Smooth muscle cell (in vitro differentiated cells): ENCODE measurements around the gene FXYD2. TPM values are rescaled to one million over a fixed set of nuclear protein-coding genes. Genes with fewer than 3 reads are reported as not detected.

Experiments used
- DNase-seq: peaks from one replicate; lab custom pipeline; 2025; ENCODE audit not compliant: unreplicated experiment; lab: John Stamatoyannopoulos, UW
- H2AFZ ChIP-seq: fragments of 200-600 bp; sonication (generic); 2 replicates; pipeline ENCODE4 v1.6.0; 2016; ENCODE audit warnings: antibody characterized with exemption, low read depth, mild to moderate bottlenecking
- H3F3A ChIP-seq: fragments of 200-600 bp; sonication (generic); 2 replicates; pipeline ENCODE4 v1.6.0; 2017; ENCODE audit warnings: antibody characterized with exemption, low read depth
- H3K27ac ChIP-seq: fragments of 200-600 bp; sonication (generic); 2 replicates; pipeline ENCODE4 v1.5.1; 2016; ENCODE audit warnings: low read depth, mild to moderate bottlenecking
- H3K27me3 ChIP-seq: fragments of 200-600 bp; sonication (generic); 2 replicates; pipeline ENCODE4 v1.6.1; 2016; ENCODE audit warnings: low read depth, mild to moderate bottlenecking
- H3K36me3 ChIP-seq: fragments of 200-600 bp; sonication (generic); 2 replicates; pipeline ENCODE4 v1.5.1; 2016; ENCODE audit warnings: low read depth
- H3K4me1 ChIP-seq: fragments of 200-600 bp; sonication (generic); 2 replicates; pipeline ENCODE4 v1.5.1; 2016; ENCODE audit warnings: low read depth
- H3K4me2 ChIP-seq: fragments of 200-600 bp; sonication (generic); 2 replicates; pipeline ENCODE4 v1.6.0; 2016; ENCODE audit warnings: mild to moderate bottlenecking
- H3K4me3 ChIP-seq: fragments of 200-600 bp; sonication (generic); 2 replicates; pipeline ENCODE4 v1.5.1; 2016; ENCODE audit warnings: mild to moderate bottlenecking
- H3K79me2 ChIP-seq: fragments of 200-600 bp; sonication (generic); 2 replicates; pipeline ENCODE4 v1.6.0; 2016; ENCODE audit warnings: low read depth, mild to moderate bottlenecking
- H3K9ac ChIP-seq: fragments of 200-600 bp; sonication (generic); 2 replicates; pipeline ENCODE4 v1.6.0; 2016; ENCODE audit warnings: low read depth
- H3K9me3 ChIP-seq: fragments of 200-600 bp; sonication (generic); replicated peaks from 2 replicates; pipeline ENCODE4 v1.5.1; 2016; ENCODE audit warnings: low read depth
- H4K20me1 ChIP-seq: fragments of 200-600 bp; sonication (generic); 2 replicates; pipeline ENCODE4 v1.6.0; 2016; ENCODE audit warnings: low read depth
- WGBS: methylation state at CpG from one replicate; pipeline ENCODE4 v1.1.7; 2016; ENCODE audit warnings: low lambda C conversion rate; 5-methylcytosine and 5-hydroxymethylcytosine counted together
- polyA plus RNA-seq: library from polyadenylated mRNA; unstranded; fragments of >200 nt; fragmentation: Nextera tagmentation; extraction: Ambion mirVana; gene quantifications from 2 replicates; pipeline ENCODE4 v1.2.1, GENCODE V29; 2016
- total RNA-seq: library from RNA; depleted of rRNA; stranded (reverse); fragments of >200 nt; gene quantifications from 2 replicates; pipeline ENCODE4 v1.2.3, GENCODE V29; 2014
- TF ChIP-seq, protein P1 (sequence below): fragments of 200-600 bp; sonication (generic); IDR thresholded peaks from 2 replicates; pipeline ENCODE4 v1.5.1; 2017; ENCODE audit warnings: borderline replicate concordance, mild to moderate bottlenecking, antibody characterized with exemption; ENCODE audit not compliant: insufficient read depth, poor library complexity, severe bottlenecking

FXYD2 gene
- total and polyA plus RNA-seq, 2 experiments from 2014 or later, result 1.00 TPM; not detected in 1

- Histone ChIP-seq H3K4me2 (no peak overlapping the region), H3K4me3 (no peak overlapping the region), H3K27ac (no peak overlapping the region), H3F3A (no peaks in the 10 kb centered on the region), H2AFZ (no peak overlapping the region), H3K79me2 (no peaks in the 10 kb centered on the region), H3K9ac (no peak overlapping the region), H3K27me3 (no peaks in the 10 kb centered on the region), H3K9me3 (no peaks in the 10 kb centered on the region), H4K20me1 (no peaks in the 10 kb centered on the region), H3K4me1 (peaks cover 13% of the 10 kb centered on the region), H3K36me3 (peaks cover 5% of the 10 kb centered on the region)
- TF ChIP-seq, protein P1, sequence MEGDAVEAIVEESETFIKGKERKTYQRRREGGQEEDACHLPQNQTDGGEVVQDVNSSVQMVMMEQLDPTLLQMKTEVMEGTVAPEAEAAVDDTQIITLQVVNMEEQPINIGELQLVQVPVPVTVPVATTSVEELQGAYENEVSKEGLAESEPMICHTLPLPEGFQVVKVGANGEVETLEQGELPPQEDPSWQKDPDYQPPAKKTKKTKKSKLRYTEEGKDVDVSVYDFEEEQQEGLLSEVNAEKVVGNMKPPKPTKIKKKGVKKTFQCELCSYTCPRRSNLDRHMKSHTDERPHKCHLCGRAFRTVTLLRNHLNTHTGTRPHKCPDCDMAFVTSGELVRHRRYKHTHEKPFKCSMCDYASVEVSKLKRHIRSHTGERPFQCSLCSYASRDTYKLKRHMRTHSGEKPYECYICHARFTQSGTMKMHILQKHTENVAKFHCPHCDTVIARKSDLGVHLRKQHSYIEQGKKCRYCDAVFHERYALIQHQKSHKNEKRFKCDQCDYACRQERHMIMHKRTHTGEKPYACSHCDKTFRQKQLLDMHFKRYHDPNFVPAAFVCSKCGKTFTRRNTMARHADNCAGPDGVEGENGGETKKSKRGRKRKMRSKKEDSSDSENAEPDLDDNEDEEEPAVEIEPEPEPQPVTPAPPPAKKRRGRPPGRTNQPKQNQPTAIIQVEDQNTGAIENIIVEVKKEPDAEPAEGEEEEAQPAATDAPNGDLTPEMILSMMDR, result no peak
- no peak for DNase-seq
- WGBS, result 65% methylated on average over 3 of the region's 3 CpGs
These were observed 27.8 kb upstream of the FXYD2 start for GRCh38 chr11:117852309-117852708.

DNA sequence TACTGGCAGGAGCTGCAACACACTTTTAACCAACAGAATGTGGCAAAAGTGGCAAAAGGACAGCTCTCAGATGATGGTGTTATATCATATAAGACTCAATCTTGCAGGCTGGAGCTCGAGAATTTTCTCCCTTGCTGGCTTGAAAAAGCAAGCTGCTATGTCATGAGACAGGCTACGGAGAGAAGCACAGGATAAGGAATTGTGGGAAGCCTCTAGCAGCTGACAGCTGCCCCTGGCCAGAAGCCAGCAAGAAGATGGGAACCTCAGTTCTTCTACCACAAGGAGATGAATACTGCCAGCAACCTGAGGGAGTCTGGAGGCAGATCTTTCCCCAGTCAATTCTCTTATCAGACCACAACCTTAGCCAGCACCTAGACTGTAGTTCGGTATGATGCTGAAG lies 27.3 kb upstream of the FXYD2 start:
- no peaks in the 10 kb centered on the region for H3F3A ChIP-seq
- no peak overlapping the region for H3K9ac ChIP-seq
- H3K27me3 ChIP-seq, result no peaks in the 10 kb centered on the region
- WGBS, result 44% methylated on average over 3 of the region's 3 CpGs
- H3K27ac ChIP-seq, result peak overlapping the region; percentile 44
- DNase-seq, result no peak
- TF ChIP-seq, protein P1, result no peak
- peaks cover 13% of the 10 kb centered on the region for H3K4me1 ChIP-seq
- H3K79me2 ChIP-seq, result no peaks in the 10 kb centered on the region
- peak overlapping the region; percentile 26 for H3K4me2 ChIP-seq
- H3K9me3 ChIP-seq, result no peaks in the 10 kb centered on the region
- H2AFZ ChIP-seq, result no peak overlapping the region
- peaks cover 5% of the 10 kb centered on the region for H3K36me3 ChIP-seq
- no peaks in the 10 kb centered on the region for H4K20me1 ChIP-seq
- no peak overlapping the region for H3K4me3 ChIP-seq

DNA sequence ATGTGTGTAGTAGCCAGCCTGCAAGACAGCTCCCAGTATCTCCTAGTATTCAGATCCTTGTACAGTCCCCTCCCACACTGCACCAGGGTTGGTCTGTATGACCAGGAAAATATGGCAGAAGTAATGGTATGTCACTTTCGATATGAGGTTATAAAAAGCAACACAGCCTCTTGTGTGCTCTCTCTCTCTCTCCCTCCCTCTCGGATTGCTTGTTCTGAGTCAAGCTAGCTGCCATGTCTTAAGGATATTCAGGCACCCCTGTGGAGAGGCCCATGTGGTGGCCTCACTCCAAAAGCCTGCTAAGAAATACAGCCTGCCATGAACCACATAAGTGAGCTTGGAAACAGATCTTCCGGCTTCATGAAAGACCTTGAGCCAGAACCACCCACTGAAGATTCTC lies 26.6 kb upstream of the FXYD2 start:
- Histone ChIP-seq H3K27ac (peak overlapping the region; percentile 44), H3K36me3 (peaks cover 5% of the 10 kb centered on the region), H3K9me3 (no peaks in the 10 kb centered on the region), H3K4me2 (peak overlapping the region; percentile 26), H2AFZ (no peak overlapping the region), H4K20me1 (no peaks in the 10 kb centered on the region), H3K4me3 (peak overlapping the region; percentile 1), H3K79me2 (no peaks in the 10 kb centered on the region), H3F3A (no peaks in the 10 kb centered on the region), H3K27me3 (no peaks in the 10 kb centered on the region), H3K4me1 (peaks cover 13% of the 10 kb centered on the region), H3K9ac (no peak overlapping the region)
- WGBS, result 28% methylated on average over 3 of the region's 3 CpGs
- TF ChIP-seq, protein P1, result no peak
- no peak for DNase-seq

DNA sequence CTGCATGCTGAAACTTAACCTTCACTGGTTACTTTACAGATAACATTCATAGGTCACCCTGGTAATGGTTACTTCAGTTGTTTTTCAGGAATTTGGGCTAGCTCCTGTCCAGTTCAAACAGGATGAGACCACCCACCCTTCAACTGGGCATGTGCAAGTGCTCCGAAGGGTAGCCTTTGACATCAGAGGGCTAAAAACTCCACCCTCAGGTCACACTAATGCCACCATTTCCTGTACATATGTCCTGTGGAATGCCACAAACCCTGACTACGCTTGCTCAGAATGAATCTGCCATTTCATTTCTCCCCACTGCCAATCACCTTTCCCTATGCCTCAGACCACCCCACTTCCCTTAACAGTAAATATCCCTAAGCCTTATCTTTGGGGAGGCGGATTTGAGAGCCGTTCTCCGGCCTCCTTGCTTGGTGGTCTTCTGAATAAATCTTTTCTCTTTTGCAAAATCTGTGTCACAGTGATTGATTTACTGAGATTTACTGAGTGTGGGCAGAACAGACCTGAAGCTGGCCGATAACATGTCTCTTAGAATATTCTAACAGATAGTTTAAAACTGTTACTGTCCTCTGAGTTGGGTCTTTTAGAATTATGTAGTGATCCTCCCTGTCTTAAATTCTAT lies 25.4 kb upstream of the FXYD2 start:
- Histone ChIP-seq H3K9ac (no peak overlapping the region), H3K36me3 (peaks cover 5% of the 10 kb centered on the region), H3K4me1 (peaks cover 13% of the 10 kb centered on the region), H3F3A (no peaks in the 10 kb centered on the region), H2AFZ (no peak overlapping the region), H3K27ac (peak overlapping the region; percentile 44), H3K4me3 (no peak overlapping the region), H4K20me1 (no peaks in the 10 kb centered on the region), H3K79me2 (no peaks in the 10 kb centered on the region), H3K4me2 (peak overlapping the region; percentile 24), H3K9me3 (no peaks in the 10 kb centered on the region), H3K27me3 (no peaks in the 10 kb centered on the region)
- 76% methylated on average over 6 of the region's 6 CpGs for WGBS
- DNase-seq, result no peak
- TF ChIP-seq, protein P1, result no peak
